ENCODE measurements around the gene CD96. TPM values are rescaled to one million over a fixed set of nuclear protein-coding genes. Genes with fewer than 3 reads are reported as not detected.

Gene CD96
- total RNA-seq, 1 experiment from 2014 or later, result 0.59 TPM

DNA sequence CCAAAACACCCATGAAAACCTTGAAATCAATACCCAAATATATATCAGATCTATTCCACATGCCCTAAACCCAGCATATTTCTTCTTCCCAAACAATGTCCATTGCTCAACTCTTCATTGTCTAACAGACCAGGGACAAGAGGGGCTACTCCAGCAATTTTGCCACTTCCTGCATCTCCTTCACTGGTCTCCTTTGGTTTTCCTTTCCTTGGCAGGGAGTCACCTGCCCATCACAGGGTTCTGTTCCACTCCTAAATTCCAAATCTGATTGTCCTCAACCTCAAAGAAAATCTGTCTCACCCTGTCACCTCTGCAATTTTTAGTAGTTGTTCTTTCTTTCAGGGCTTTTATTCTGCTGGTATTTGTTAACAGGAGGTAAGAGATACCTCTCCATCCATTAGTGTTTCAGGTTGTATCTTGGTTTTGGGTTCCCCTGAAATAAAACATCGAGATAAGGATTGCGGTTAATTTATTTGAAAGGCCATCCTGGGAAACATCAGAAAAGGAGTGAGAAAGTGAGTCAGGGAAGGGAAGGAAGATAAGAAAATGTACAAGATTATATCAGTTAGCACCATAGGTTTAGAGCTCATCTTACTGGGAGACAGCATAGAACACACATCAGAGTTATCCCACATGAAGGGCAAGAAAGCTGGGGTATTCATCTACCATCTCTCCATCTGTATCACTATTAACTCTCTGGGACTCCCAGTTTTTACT lies 39.6 kb downstream of the CD96 start:
- H3K27ac Mint-ChIP-seq (ENCODE audit: unreplicated experiment), result peak overlapping the region; percentile 68
- Histone ChIP-seq H3K36me3 (ENCODE audit: control insufficient read depth, insufficient read depth, low read length) (no peaks in the 10 kb centered on the region), H3K4me1 (peaks cover 20% of the 10 kb centered on the region), H3K4me3 (ENCODE audit: low read depth, low read length) (no peak overlapping the region), H3K9me3 (no peaks in the 10 kb centered on the region; the same call in 1 of the 2 replicates), H3K27me3 (replicated peaks; ENCODE audit: control insufficient read depth, insufficient read depth, low read length) (no peaks in the 10 kb centered on the region)
- no peaks in the 10 kb centered on the region for H3K27me3 Mint-ChIP-seq (ENCODE audit: insufficient read depth, unreplicated experiment)
- peaks cover 19% of the 10 kb centered on the region for H3K9me3 Mint-ChIP-seq (ENCODE audit: unreplicated experiment)
- POLR2A ChIA-PET, result no interaction called here
- CTCF ChIA-PET, result no interaction called here
- no TSS peak for BruUV-seq (replicated peaks)
- DNase-seq, result no peak
- H3K4me1 Mint-ChIP-seq (ENCODE audit: low read depth, unreplicated experiment), result peaks cover 42% of the 10 kb centered on the region
- no peak for TF ChIP-seq CTCF (IDR thresholded peaks at IDR 0.05; ENCODE audit: insufficient read depth in 1 of 2, low read depth in 1 of 2, low read length in 1 of 2, severe bottlenecking in 1 of 2, unreplicated experiment in 1 of 2)
- H3K4me3 Mint-ChIP-seq (ENCODE audit: unreplicated experiment), result no peak overlapping the region
- peaks cover 4% of the 10 kb centered on the region for H3K36me3 Mint-ChIP-seq (ENCODE audit: insufficient read depth, unreplicated experiment)
- intact Hi-C loops (cut with micrococcal nuclease; ENCODE audit: unreplicated experiment), result no loop called here

DNA sequence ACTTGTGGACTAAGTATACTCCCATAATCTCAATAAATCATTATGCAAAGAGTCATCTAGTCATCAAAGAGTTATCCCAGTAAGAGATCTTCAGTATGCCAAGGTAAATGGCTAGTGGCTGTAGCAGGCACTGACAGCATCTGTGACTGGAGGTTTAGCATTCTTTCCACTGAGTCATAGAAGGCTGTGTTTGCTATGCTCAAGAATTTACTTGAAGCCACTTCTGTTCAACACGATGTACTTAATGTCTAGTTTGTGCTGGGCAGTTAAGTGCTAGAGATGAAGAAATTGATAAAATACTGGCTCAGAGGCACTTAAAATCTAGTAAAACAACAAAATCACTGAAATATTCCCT lies 40.1 kb downstream of the CD96 start:
- H3K9me3 Mint-ChIP-seq (ENCODE audit: unreplicated experiment), result peaks cover 25% of the 10 kb centered on the region
- TF ChIP-seq CTCF (IDR thresholded peaks at IDR 0.05; ENCODE audit: insufficient read depth in 1 of 2, low read depth in 1 of 2, low read length in 1 of 2, severe bottlenecking in 1 of 2, unreplicated experiment in 1 of 2), result no peak
- BruUV-seq (replicated peaks), result no TSS peak
- ChIA-PET CTCF (no interaction called here), POLR2A (no interaction called here)
- no peaks in the 10 kb centered on the region for H3K27me3 Mint-ChIP-seq (ENCODE audit: insufficient read depth, unreplicated experiment)
- no peak overlapping the region for H3K4me3 Mint-ChIP-seq (ENCODE audit: unreplicated experiment)
- peak overlapping the region; percentile 68 for H3K27ac Mint-ChIP-seq (ENCODE audit: unreplicated experiment)
- Histone ChIP-seq H3K4me1 (peaks cover 20% of the 10 kb centered on the region), H3K36me3 (ENCODE audit: control insufficient read depth, insufficient read depth, low read length) (no peaks in the 10 kb centered on the region), H3K9me3 (peaks cover 5% of the 10 kb centered on the region; the same call in 1 of the 2 replicates), H3K27me3 (replicated peaks; ENCODE audit: control insufficient read depth, insufficient read depth, low read length) (no peaks in the 10 kb centered on the region), H3K4me3 (ENCODE audit: low read depth, low read length) (no peak overlapping the region)
- peaks cover 4% of the 10 kb centered on the region for H3K36me3 Mint-ChIP-seq (ENCODE audit: insufficient read depth, unreplicated experiment)
- DNase-seq, result peak in 1 of 2 experiments; percentile 34
- H3K4me1 Mint-ChIP-seq (ENCODE audit: low read depth, unreplicated experiment), result peaks cover 47% of the 10 kb centered on the region
- intact Hi-C loops (cut with micrococcal nuclease; ENCODE audit: unreplicated experiment), result no loop called here

DNA sequence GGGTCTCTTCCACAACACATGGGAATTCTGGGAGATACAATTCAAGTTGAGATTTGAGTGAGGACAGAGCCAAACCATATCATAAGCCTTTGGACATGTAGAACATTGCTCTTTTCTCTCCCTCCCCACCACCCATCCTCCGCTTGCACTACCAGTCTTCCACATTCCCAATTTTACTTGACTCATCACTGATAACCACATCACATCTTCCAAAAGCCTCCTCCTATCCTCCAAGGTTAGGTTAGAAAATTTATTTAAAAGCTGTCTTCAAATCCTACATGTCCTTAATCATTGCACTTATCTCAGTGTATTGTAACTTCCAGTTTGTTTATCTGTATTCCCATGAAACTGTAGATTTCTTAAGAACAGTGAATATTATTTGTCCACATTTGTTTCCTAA lies 42.7 kb downstream of the CD96 start:
- peaks cover 35% of the 10 kb centered on the region for H3K9me3 Mint-ChIP-seq (ENCODE audit: unreplicated experiment)
- Histone ChIP-seq H3K9me3 (peaks cover 5% of the 10 kb centered on the region; the same call in 1 of the 2 replicates), H3K4me3 (ENCODE audit: low read depth, low read length) (no peak overlapping the region), H3K36me3 (ENCODE audit: control insufficient read depth, insufficient read depth, low read length) (no peaks in the 10 kb centered on the region), H3K4me1 (peaks cover 21% of the 10 kb centered on the region), H3K27me3 (replicated peaks; ENCODE audit: control insufficient read depth, insufficient read depth, low read length) (no peaks in the 10 kb centered on the region)
- intact Hi-C loops (cut with micrococcal nuclease; ENCODE audit: unreplicated experiment), result no loop called here
- peaks cover 41% of the 10 kb centered on the region for H3K4me1 Mint-ChIP-seq (ENCODE audit: low read depth, unreplicated experiment)
- no peak for TF ChIP-seq CTCF (IDR thresholded peaks at IDR 0.05; ENCODE audit: insufficient read depth in 1 of 2, low read depth in 1 of 2, low read length in 1 of 2, severe bottlenecking in 1 of 2, unreplicated experiment in 1 of 2)
- BruUV-seq (replicated peaks), result no TSS peak
- CTCF ChIA-PET, result no interaction called here
- POLR2A ChIA-PET, result no interaction called here
- H3K27ac Mint-ChIP-seq (ENCODE audit: unreplicated experiment), result no peak overlapping the region
- no peaks in the 10 kb centered on the region for H3K27me3 Mint-ChIP-seq (ENCODE audit: insufficient read depth, unreplicated experiment)
- H3K4me3 Mint-ChIP-seq (ENCODE audit: unreplicated experiment), result no peak overlapping the region
- no peak for DNase-seq
- peaks cover 4% of the 10 kb centered on the region for H3K36me3 Mint-ChIP-seq (ENCODE audit: insufficient read depth, unreplicated experiment)
